HG02610 (cell line): ENCODE measurements around the gene EXOC3L2.

Experiments
- ATAC-seq: cut with Tn5 transposase; IDR thresholded peaks from one replicate; pipeline ENCODE4 v1.9.1; 2021; ENCODE audit warnings: mild to moderate bottlenecking, moderate library complexity; ENCODE audit not compliant: unreplicated experiment

The EXOC3L2 gene

DNA sequence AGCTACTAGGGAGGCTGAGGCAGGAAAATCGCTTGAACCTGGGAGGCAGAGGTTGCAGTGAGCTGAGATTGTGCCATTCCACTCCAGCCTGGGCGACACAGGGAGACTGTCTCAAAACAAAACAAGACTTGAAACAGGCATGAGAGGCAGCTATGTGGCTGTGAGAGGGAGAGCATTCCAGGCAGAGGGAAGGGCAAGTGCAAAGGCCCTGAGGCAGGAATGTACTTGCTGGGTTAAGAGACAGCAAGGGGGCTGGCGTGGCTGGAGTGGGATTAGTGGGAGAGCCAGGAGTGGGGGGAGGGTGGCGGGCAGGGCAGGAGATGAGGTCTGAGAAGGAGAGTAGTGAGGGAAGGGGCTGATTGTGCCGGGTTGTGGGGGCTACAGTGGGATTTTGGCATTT lies 21.3 kb downstream of the EXOC3L2 start:
- ATAC-seq = no peak

DNA sequence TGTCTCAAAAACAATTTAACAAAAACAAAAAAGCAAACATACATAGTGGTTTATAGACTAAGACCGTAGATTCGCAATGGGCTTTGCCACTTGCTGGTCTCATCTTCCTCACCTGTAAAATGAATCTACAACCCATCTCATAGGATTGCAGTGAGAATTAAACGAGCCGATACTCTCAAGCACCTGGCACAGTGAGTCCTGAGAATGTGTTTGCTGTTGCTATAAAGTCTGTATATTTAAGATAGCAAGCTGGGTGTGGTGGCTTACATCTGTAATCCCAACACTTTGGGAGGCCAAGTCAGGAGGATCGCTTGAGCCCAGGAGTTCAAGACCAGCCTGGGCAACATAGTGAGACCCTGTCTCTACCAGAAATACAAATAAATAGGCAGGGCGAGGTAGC lies 22.5 kb downstream of the EXOC3L2 start:
- ATAC-seq = no peak

GRCh38 chr19:45218911-45219743 lies 26.1 kb downstream of the EXOC3L2 start:
- no peak for ATAC-seq

- no peak for ATAC-seq
Observed at GRCh38 chr19:45218426-45218825, 26.8 kb downstream of the EXOC3L2 start.

- ATAC-seq = no peak
Observed at GRCh38 chr19:45217957-45218334, 27.3 kb downstream of the EXOC3L2 start.

DNA sequence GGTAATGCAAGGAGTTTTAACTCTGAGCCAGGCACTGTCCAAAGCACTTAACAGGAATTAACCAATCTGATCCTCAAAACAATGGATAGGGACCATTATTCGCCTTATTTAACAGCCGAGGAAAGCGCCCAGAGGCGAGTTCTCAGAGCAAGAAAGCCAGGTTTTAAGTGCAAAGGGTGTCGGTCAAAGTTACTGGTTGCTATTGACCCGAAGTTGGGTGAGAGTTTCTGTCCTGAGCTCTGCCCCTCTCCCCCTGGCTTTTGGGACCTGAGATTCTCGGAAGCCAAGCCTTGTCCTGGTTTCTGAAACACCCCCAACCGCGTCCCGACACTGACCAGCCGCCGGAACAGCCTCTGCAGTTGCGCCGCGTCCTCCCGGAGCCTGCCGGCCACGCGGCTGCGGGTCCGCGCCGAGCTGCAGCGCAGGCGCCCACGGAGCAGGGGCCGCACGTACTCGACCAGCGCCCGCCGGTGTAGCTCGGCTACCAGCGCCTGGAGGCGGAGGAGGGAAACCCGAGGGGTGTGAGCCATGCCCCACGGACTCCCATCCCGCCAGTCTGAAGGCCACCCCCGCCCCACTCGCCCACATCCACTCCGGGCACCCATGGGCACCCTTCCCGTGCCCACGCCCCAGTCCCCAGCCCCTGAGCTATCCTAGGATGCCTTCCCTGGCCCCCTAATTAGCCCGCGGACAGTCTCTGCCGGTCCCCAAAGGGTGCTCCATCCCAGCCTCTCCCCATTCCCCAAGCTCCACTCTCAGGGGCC lies 27.8 kb downstream of the EXOC3L2 start:
- no peak for ATAC-seq

- ATAC-seq = no peak
Observed at GRCh38 chr19:45216667-45217066, 28.5 kb downstream of the EXOC3L2 start.

DNA sequence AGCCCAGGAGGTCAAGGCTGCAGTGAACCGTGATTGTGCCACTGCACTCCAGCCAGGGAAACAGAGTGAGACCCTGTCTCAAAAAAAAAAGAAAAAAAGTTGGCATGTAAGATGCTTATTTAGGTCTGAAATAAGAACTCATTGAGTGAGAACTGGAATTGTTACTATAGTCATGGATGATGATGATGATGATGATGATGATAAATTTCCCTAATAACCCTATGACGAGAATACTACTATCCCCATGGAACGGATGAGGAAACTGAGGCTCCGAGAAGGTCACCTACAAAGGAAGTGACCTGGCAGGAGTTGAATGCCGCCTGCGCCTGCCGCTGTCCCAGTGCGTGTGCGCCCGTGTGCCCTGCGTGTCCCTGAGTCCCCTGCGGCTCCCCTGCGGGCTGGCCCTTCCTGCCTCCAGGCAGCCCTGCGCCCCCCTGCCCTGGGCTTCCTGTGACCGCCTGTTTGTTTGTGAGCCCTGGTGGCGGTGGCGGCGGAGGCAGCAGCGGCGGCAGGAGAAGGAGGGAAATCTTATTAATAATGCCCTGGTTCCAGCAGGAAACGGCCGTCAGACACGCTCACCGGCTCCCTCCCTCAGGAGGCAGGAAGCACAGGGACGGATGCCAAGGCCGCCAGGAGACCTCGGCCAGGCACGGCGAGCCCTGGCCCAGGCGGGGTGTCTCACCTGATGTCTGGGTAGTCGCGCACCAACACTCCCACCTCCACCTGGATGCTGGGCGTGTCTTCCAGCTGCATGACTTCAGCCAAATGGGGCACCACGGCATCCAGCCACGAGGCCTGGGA lies 29.6 kb downstream of the EXOC3L2 start:
- ATAC-seq = no peak

DNA sequence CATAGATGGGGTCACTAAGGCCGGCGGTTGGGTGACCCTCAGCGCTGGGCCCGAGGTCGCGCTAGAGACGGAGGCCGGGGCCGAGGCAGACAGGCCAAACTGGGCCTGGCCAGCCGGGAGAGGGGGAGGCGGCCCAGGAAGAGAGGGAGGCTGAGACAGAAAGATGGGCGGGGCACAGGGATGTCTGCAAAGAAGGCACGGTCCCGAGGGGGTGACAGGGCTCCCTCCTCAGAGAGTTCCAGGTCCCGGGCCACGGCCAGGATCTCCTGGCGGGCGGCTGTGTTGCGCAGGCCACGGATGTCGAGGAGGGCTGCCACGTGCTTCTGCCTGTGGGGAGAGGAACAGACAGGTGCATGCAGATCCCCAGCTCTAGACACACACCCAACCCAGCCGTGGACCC lies 32.2 kb downstream of the EXOC3L2 start:
- ATAC-seq = no peak

DNA sequence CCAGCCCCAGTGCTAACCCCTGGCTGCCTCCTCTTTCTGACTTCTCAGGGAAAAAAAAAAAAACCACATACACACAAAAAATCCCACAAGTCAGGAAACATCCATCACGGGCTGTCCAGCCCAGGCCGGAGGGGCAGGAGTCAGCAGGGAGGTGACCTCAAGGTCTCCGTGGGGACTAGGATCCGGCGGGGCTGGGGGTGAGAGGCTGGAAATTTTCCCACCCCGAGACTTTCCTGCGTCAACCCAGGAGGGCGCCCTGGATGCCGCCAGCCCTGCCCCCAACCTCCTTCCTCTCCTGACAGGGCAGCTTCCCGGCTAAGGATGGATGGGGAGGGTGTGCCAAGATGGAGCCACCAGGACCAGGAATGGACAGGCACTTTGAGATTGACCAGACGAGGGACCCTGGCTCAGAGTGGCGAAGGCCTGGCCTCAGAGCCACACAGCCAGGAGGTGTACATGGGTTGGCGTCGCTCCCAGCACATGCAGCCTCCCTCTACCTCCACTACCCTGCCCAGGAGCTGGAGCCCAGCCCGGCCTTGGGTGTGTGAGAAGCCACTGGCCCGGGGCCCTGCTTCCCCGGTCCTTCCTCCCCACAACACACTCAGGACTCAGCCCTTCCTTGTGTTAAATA lies 33.3 kb downstream of the EXOC3L2 start:
- ATAC-seq = no peak

GRCh38 chr19:45206328-45206727 lies 38.9 kb downstream of the EXOC3L2 start:
- ATAC-seq = no peak

DNA sequence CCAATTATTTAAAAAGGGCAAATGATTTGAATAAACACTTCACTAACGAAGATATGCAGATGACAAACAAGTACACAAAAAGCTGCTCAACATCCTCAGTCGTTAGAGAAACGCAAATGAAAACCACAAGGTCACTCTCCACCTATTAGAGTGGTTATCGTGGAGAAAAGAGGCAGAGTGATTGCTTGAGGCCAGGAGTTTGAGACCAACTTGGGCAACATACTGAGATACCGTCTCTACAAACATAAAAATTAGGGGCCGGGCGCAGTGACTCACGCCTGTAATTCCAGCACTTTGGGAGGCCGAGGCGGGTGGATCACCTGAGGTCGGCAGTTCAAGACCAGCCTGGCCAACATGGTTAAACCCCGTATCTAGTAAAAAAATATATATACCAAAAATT lies 39.4 kb downstream of the EXOC3L2 start:
- no peak for ATAC-seq

DNA sequence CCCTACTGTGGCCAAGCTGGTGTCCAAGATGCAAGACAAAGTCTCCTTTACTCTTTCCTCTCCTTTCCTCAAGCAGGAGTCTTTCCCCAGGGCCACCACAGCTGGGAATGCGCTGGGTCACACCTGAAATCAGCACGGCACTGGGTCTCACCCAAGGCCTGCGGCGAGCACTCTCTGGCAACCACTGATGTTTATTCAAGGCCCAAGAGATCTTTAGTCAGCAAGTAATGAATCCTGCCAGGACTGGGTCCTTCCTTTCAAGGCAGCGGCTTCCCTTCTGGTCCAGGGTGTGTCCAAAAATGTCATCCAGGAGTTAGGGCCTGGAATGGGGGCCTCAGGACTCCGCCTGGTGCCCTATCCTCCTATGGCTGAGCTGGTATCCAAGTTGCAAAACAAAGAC lies 42.6 kb downstream of the EXOC3L2 start:
- no peak for ATAC-seq

- no peak for ATAC-seq
Observed at GRCh38 chr19:45200568-45200967, 44.6 kb downstream of the EXOC3L2 start.

- no peak for ATAC-seq
Observed at GRCh38 chr19:45195764-45196163, 49.4 kb downstream of the EXOC3L2 start.

DNA sequence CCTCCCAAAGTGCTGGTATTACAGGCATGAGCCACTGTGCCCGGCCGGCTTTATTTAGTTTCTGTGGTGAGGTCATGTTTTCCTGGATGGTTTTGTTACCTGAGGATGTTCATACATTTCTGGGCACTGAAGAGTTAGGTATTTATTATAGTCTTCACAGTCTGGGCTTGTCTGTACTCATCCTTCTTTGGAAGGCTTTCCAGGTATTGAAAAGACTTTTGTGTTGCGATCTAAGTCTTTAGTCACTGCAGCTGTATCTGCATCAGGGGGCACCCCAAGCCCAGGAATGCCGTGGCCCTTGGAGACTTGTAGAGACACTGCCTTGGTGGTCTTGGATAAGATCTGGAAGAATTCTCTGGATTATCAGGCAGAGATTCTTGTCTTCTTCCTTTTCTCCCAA lies 53.8 kb downstream of the EXOC3L2 start:
- no peak for ATAC-seq

GRCh38 chr19:45189971-45190370 lies 55.2 kb downstream of the EXOC3L2 start:
- ATAC-seq = no peak

DNA sequence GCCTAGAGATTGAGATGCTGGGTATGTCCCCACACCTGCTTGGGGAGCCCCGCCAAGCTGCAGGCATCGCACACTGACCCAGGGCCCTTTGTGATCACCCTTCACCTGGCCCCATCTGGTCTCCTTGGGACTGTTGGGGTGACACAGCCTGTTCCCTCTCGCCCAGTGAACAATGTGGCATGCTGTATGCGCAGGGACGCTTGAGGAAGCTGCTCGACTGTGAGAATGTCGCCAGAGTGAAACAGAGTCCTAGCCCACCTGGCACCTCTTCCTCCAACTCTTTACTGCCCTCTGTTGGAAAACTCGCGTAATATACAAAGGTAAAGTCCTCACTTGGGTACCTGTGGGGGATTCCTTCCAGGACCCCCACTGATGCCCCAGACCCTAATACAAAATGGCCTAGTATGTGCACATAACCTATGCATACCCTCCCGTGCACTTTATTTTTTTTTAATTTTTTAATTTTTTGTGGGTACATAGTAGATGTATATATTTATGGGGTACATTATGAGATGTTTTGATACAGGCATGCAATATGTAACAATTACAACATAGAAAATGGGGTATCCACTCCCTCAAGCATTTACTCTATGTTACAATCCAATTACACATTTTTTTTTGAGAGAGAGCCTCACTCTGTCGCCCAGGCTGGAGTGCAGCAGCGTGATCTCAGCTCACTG lies 57.6 kb downstream of the EXOC3L2 start:
- no peak for ATAC-seq

GRCh38 chr19:45186509-45187334 lies 58.5 kb downstream of the EXOC3L2 start:
- no peak for ATAC-seq

DNA sequence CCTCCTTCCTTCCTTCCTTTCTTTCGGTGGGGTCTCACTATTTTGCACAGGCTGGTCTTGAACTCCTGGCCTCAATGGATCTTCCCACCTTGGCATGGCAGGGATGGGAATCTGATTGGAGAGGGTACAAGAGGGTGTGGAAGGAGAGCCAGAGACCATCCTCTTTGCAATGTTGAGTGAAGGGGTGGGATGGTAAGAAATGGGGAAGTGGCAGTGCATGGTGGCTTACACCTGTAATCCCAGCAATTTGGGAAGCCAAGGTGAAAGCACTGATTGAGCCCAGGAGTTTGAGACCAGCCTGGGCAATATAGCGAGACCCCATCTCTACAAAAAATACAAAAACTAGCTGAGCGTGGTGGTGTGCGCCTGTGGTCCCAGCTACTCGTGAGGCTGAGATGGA lies 61.1 kb downstream of the EXOC3L2 start:
- no peak for ATAC-seq
